NB4 (cell line): ENCODE data around the gene PNPT1.

Experiments
- TF ChIP-seq, protein P1 (sequence below): IDR thresholded peaks from one replicate; pipeline ENCODE4 v1.5.1; 2012; ENCODE audit warnings: low read depth, low read length
- TF ChIP-seq, protein P2 (sequence below): IDR thresholded peaks from 2 replicates; pipeline ENCODE4 v1.6.1; 2011; ENCODE audit warnings: low read depth, low read length

DNA sequence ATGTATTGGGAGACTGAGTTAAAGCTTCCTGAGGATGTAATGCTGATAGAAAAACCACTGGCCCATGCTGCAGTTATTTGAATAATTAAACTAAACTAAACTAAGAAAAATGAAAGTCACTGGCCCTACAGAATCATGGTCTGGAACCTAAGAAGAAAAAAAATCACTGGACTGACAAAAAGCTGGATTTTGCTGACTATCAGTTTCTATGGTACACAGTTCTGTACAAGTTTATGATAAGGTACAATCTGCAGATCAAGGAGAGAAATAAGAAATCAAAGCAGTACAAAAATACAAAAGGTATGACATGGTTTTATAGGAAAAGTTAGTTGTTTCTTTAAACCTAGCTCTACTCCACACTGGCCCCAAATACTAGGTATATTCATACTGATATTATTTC, 91.8 kb downstream of the PNPT1 start:
- TF ChIP-seq, protein P1, sequence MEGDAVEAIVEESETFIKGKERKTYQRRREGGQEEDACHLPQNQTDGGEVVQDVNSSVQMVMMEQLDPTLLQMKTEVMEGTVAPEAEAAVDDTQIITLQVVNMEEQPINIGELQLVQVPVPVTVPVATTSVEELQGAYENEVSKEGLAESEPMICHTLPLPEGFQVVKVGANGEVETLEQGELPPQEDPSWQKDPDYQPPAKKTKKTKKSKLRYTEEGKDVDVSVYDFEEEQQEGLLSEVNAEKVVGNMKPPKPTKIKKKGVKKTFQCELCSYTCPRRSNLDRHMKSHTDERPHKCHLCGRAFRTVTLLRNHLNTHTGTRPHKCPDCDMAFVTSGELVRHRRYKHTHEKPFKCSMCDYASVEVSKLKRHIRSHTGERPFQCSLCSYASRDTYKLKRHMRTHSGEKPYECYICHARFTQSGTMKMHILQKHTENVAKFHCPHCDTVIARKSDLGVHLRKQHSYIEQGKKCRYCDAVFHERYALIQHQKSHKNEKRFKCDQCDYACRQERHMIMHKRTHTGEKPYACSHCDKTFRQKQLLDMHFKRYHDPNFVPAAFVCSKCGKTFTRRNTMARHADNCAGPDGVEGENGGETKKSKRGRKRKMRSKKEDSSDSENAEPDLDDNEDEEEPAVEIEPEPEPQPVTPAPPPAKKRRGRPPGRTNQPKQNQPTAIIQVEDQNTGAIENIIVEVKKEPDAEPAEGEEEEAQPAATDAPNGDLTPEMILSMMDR = no peak
- TF ChIP-seq, protein P2, sequence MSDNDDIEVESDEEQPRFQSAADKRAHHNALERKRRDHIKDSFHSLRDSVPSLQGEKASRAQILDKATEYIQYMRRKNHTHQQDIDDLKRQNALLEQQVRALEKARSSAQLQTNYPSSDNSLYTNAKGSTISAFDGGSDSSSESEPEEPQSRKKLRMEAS = no peak
